Muscle of back (tissue), 11 donors: ENCODE measurements around the gene TBXAS1. TPM values are rescaled to one million over a fixed set of nuclear protein-coding genes. Genes with fewer than 3 reads are reported as not detected.
"Not testable (repeated sequence)": the region's sequence is repeated elsewhere in the genome, so short reads cannot be mapped to it uniquely, and the experiment has no call there.

Experiments used
- DNase-seq, 3 donors: peaks; one replicate each; pipeline versions ENCODE4 v3.0.0 to v3.0.0-alpha.2; 2013
- polyA plus RNA-seq, 10 donors: library from polyadenylated mRNA; unstranded; fragments of 120-200 nt; gene quantifications; one replicate each; pipeline ENCODE4 v1.2.1, GENCODE V29; 2013; ENCODE audit not compliant: insufficient read length in 10 of 10

TBXAS1 gene
- polyA plus RNA-seq, 10 donors: 2.9 to 4.3 (median 3.3) TPM

- no peak for DNase-seq
These were observed 59.0 kb downstream of the TBXAS1 start for GRCh38 chr7:139887992-139888481.

- DNase-seq: no peak
These were observed 60.3 kb downstream of the TBXAS1 start for GRCh38 chr7:139889186-139889871.

GRCh38 chr7:139893461-139893860 is 64.4 kb downstream of the TBXAS1 start:
- no peak for DNase-seq

GRCh38 chr7:139893999-139894398 is 64.9 kb downstream of the TBXAS1 start:
- no peak for DNase-seq

- DNase-seq: no peak
These were observed 66.2 kb downstream of the TBXAS1 start for GRCh38 chr7:139895141-139895829.

GRCh38 chr7:139896288-139896687 is 67.2 kb downstream of the TBXAS1 start:
- no peak for DNase-seq

GRCh38 chr7:139896831-139897230 is 67.8 kb downstream of the TBXAS1 start:
- DNase-seq: no peak

- no peak for DNase-seq
These were observed 68.5 kb downstream of the TBXAS1 start for GRCh38 chr7:139897422-139898090.

GRCh38 chr7:139898483-139898882 is 69.4 kb downstream of the TBXAS1 start:
- DNase-seq: no peak

GRCh38 chr7:139899328-139899955 is 70.4 kb downstream of the TBXAS1 start:
- DNase-seq: no peak

GRCh38 chr7:139900326-139900725 is 71.3 kb downstream of the TBXAS1 start:
- DNase-seq: no peak

- no peak for DNase-seq
These were observed 72.2 kb downstream of the TBXAS1 start for GRCh38 chr7:139901056-139901795.

- no peak for DNase-seq
These were observed 72.8 kb downstream of the TBXAS1 start for GRCh38 chr7:139901901-139902300.

GRCh38 chr7:139902436-139903102 is 73.5 kb downstream of the TBXAS1 start:
- no peak for DNase-seq

GRCh38 chr7:139903103-139903477 is 74.0 kb downstream of the TBXAS1 start:
- DNase-seq: not testable (repeated sequence)

- no peak for DNase-seq
These were observed 77.8 kb downstream of the TBXAS1 start for GRCh38 chr7:139906879-139907278.

- no peak for DNase-seq
These were observed 79.7 kb downstream of the TBXAS1 start for GRCh38 chr7:139908792-139909191.

- peak in 1 of 3 donors; percentile 46 for DNase-seq
These were observed 80.5 kb downstream of the TBXAS1 start for GRCh38 chr7:139909379-139910050.

GRCh38 chr7:139913021-139913844 is 84.2 kb downstream of the TBXAS1 start:
- DNase-seq: no peak

- no peak for DNase-seq
These were observed 84.7 kb downstream of the TBXAS1 start for GRCh38 chr7:139913845-139914135.
